PC-9 (cell line): Measurements from ENCODE around the gene SHISAL2A. TPM values are rescaled to one million over a fixed set of nuclear protein-coding genes. Genes with fewer than 3 reads are reported as not detected.

Experiments used
- BruUV-seq: library from RNA; stranded (reverse); fragments of 400-500 nt; replicated peaks from 2 replicates; lab custom pipeline; 2021; lab: Mats Ljungman, UMichigan
- CTCF ChIA-PET: fragments of 300-600 bp; sonication (Branson Sonifier 250); formaldehyde crosslinking; loops from one replicate; lab custom pipeline; 2022; ENCODE audit warnings: antibody characterized with exemption; lab: Charles Lee
- POLR2A ChIA-PET: fragments of 300-600 bp; sonication (Branson Sonifier 250); formaldehyde crosslinking; loops from one replicate; lab custom pipeline; 2022; ENCODE audit warnings: antibody characterized with exemption; ENCODE audit not compliant: unreplicated experiment; lab: Charles Lee
- DNase-seq, 2 experiments: peaks; one replicate each; pipeline versions ENCODE4 v3.0.0 to v3.0.0-alpha.2; 2015 to 2022; ENCODE audit warnings: mixed read lengths in 1 of 2
- H2AFZ ChIP-seq: fragments of 200-600 bp; sonication (generic); 2 replicates; pipeline ENCODE4 v1.8.1; 2017; ENCODE audit warnings: antibody characterized with exemption
- H3F3A ChIP-seq: fragments of 200-600 bp; sonication (generic); 2 replicates; pipeline ENCODE4 v1.8.1; 2017; ENCODE audit warnings: antibody characterized with exemption, mild to moderate bottlenecking, low read depth; ENCODE audit not compliant: insufficient read depth
- H3K27ac ChIP-seq: fragments of 200-600 bp; sonication (generic); 2 replicates; pipeline ENCODE4 v1.6.1; 2016; ENCODE audit warnings: mixed run types
- H3K27me3 ChIP-seq: fragments of 200-600 bp; sonication (generic); 2 replicates; pipeline ENCODE4 v1.6.1; 2016; ENCODE audit warnings: low read depth, mixed run types; ENCODE audit not compliant: insufficient read depth
- H3K36me3 ChIP-seq: fragments of 200-600 bp; sonication (generic); 2 replicates; pipeline ENCODE4 v1.6.1; 2016; ENCODE audit warnings: low read depth, mixed run types
- H3K4me1 ChIP-seq: fragments of 200-600 bp; sonication (generic); replicated peaks from 2 replicates; pipeline ENCODE4 v1.6.1; 2016; ENCODE audit warnings: mixed run types; ENCODE audit not compliant: insufficient read depth
- H3K4me2 ChIP-seq: fragments of 200-600 bp; sonication (generic); 2 replicates; pipeline ENCODE4 v1.6.1; 2017; ENCODE audit warnings: mixed run types
- H3K4me3 ChIP-seq: fragments of 200-600 bp; sonication (generic); 2 replicates; pipeline ENCODE4 v1.6.1; 2016; ENCODE audit warnings: mixed run types
- H3K79me2 ChIP-seq: fragments of 200-600 bp; sonication (generic); 2 replicates; pipeline ENCODE4 v1.6.1; 2017; ENCODE audit warnings: low read depth, mixed run types
- H3K9me2 ChIP-seq: fragments of 200-600 bp; sonication (generic); 2 replicates; pipeline ENCODE4 v1.8.1; 2017; ENCODE audit warnings: mild to moderate bottlenecking; ENCODE audit not compliant: insufficient read depth
- H3K9me3 ChIP-seq: fragments of 200-600 bp; sonication (generic); 2 replicates; pipeline ENCODE4 v1.8.1; 2016; ENCODE audit warnings: low read depth; ENCODE audit not compliant: insufficient read depth
- H4K20me1 ChIP-seq: fragments of 200-600 bp; sonication (generic); 2 replicates; pipeline ENCODE4 v1.8.1; 2017; ENCODE audit not compliant: insufficient read depth
- EZH2 ChIP-seq: fragments of 200-600 bp; sonication (generic); IDR thresholded peaks from 2 replicates; pipeline ENCODE4 v1.8.0; 2017; ENCODE audit warnings: antibody characterized with exemption, low read depth
- intact Hi-C: fragments of 100-400 bp; cut with micrococcal nuclease; formaldehyde crosslinking; loops from one replicate; pipeline ENCODE4 v1.10.0; 2022; ENCODE audit not compliant: unreplicated experiment
- total RNA-seq: library from RNA; stranded (reverse); gene quantifications from 2 replicates; pipeline ENCODE4 v1.2.3, GENCODE V29; 2021
- TF ChIP-seq, protein P1 (sequence below): fragments of 200-600 bp; sonication (generic); conservative IDR thresholded peaks from 2 replicates; pipeline ENCODE4 v1.6.1; 2017; ENCODE audit warnings: mixed run types, antibody characterized with exemption, mild to moderate bottlenecking, moderate library complexity

SHISAL2A gene
- total RNA-seq, 1 experiment from 2014 or later, result not detected

DNA sequence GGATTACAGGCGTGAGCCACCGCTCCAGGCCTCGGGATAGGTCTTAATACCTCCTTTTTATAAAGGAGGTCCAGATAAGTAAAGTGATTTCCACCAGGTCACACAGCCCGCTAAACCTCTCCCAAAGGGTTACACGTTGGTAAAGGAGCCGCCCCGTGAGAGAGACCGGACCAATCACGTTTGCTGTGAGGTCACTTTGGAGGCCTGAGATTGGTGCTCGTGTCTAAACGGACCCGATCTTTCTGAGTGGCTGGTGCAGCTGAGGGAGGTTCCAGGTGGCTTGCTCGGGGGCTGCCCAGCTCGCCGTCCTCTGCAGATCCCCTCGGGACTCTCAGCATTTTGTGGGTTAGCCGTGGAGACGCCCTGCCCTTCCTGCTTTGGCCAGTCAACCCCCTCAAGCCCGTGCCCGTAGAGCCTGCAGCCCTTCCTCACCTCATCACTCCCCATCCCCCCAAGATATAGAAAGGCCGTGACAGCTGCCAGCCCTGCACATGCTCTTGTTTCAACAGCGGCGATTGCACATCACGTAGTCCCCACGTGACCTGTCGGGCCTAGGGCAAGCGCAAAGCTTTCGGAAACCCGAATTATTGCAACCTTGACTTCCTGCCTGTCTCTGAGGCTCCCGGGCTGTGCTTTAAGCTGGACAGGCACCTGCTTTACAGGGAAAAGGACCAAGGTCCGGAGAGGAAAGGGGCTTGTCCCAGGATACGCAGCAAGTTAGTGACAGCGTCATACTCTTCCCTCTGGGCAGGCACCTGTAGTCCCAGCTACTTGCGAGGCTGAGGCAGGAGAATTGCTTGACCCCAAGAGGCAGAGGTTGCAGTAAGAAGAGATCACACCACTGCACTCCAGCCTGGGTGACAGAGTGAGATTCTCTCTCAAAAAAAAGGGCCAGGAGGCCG, 70.2 kb downstream of the SHISAL2A start:
- no peak for TF ChIP-seq EZH2
- TF ChIP-seq, protein P1, sequence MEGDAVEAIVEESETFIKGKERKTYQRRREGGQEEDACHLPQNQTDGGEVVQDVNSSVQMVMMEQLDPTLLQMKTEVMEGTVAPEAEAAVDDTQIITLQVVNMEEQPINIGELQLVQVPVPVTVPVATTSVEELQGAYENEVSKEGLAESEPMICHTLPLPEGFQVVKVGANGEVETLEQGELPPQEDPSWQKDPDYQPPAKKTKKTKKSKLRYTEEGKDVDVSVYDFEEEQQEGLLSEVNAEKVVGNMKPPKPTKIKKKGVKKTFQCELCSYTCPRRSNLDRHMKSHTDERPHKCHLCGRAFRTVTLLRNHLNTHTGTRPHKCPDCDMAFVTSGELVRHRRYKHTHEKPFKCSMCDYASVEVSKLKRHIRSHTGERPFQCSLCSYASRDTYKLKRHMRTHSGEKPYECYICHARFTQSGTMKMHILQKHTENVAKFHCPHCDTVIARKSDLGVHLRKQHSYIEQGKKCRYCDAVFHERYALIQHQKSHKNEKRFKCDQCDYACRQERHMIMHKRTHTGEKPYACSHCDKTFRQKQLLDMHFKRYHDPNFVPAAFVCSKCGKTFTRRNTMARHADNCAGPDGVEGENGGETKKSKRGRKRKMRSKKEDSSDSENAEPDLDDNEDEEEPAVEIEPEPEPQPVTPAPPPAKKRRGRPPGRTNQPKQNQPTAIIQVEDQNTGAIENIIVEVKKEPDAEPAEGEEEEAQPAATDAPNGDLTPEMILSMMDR, result no peak
- H3K79me2 ChIP-seq, result no peaks in the 10 kb centered on the region
- H3K4me1 ChIP-seq, result peaks cover 30% of the 10 kb centered on the region
- H4K20me1 ChIP-seq, result no peaks in the 10 kb centered on the region
- BruUV-seq, result no TSS peak
- no peaks in the 10 kb centered on the region for H3K36me3 ChIP-seq
- H3K27me3 ChIP-seq, result no peaks in the 10 kb centered on the region
- intact Hi-C loops, result loop anchor here (5.0 kb wide), 3 partner anchors 124 to 534 kb away; partner anchors contain the start of genes ECHDC2 and MAGOH
- peak; percentile 46 to 72 for DNase-seq
- H3F3A ChIP-seq, result peaks cover 13% of the 10 kb centered on the region
- peak overlapping the region; percentile 46; the same call in 1 of the 2 replicates for H3K4me3 ChIP-seq
- no peaks in the 10 kb centered on the region for H3K9me3 ChIP-seq
- ChIA-PET CTCF (interaction anchor here (0.5 kb wide), 1 partner anchor 473 kb away, joined by 6 read pairs; no protein-coding TSS in a partner anchor), POLR2A (no interaction called here)
- H3K4me2 ChIP-seq, result peak overlapping the region; percentile 52; the same call in 1 of the 2 replicates
- H2AFZ ChIP-seq, result peak overlapping the region; percentile 59
- H3K9me2 ChIP-seq, result no peaks in the 10 kb centered on the region
- H3K27ac ChIP-seq, result no peak overlapping the region

DNA sequence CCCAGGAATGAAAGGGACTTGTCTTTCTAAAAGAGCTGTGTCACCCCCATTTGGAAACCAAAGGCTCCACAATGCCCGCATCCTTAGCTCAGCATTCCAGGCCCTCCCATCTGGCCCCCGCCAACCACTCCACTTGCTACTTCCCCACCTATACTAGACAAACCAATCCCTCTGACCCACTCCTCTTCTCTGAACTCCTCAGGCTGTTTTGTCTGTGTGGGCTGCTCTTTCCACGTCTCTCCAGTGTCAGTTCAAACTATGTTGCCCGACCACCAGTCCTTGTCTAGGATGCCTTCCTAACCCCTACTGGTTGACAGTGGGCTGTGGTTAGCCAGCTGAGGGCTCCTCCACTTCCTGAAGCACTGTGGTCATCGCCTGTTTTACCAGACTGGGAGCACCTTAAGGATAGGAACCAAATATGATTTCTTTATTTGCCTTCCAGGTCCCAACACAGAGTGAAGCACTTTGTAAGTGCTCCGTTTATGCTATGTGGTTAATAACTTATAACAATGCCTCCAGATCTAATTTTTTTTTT, 73.2 kb downstream of the SHISAL2A start:
- ChIA-PET CTCF (no interaction called here), POLR2A (no interaction called here)
- peak overlapping the region; percentile 63; the same call in 1 of the 2 replicates for H3K4me2 ChIP-seq
- peaks cover 17% of the 10 kb centered on the region; the same call in 1 of the 2 replicates for H3F3A ChIP-seq
- H3K4me3 ChIP-seq, result no peak overlapping the region
- no peak overlapping the region for H2AFZ ChIP-seq
- H3K9me3 ChIP-seq, result no peaks in the 10 kb centered on the region
- H3K27me3 ChIP-seq, result no peaks in the 10 kb centered on the region
- intact Hi-C loops, result no loop called here
- no TSS peak for BruUV-seq
- H3K27ac ChIP-seq, result no peak overlapping the region
- H4K20me1 ChIP-seq, result no peaks in the 10 kb centered on the region
- no peaks in the 10 kb centered on the region for H3K9me2 ChIP-seq
- no peaks in the 10 kb centered on the region for H3K79me2 ChIP-seq
- peaks cover 29% of the 10 kb centered on the region for H3K4me1 ChIP-seq
- TF ChIP-seq, protein P1, result no peak
- no peak for TF ChIP-seq EZH2
- no peaks in the 10 kb centered on the region for H3K36me3 ChIP-seq
- DNase-seq, result no peak

Other genes starting within 250 kb of the SHISAL2A start
- 17.6 and 21.2 TPM in 2 replicates for gene ORC1, start 228.7 kb upstream of the SHISAL2A start, total RNA-seq
- 57.2 and 59.2 TPM in 2 replicates for gene PRPF38A, start 228.6 kb upstream of the SHISAL2A start, total RNA-seq
- 76.8 and 78.3 TPM in 2 replicates for gene TUT4, start 80.1 kb upstream of the SHISAL2A start, total RNA-seq
- gene GPX7, start 30.8 kb upstream of the SHISAL2A start, total RNA-seq, result 0.43 TPM in 1 of 2 replicates, not detected in the other
- 19.8 and 20.7 TPM in 2 replicates for gene COA7, start 65.2 kb downstream of the SHISAL2A start, total RNA-seq
- 18.6 and 21.4 TPM in 2 replicates for gene ZYG11B, start 93.3 kb downstream of the SHISAL2A start, total RNA-seq
- 9.7 and 11.5 TPM in 2 replicates for gene ZYG11A, start 209.6 kb downstream of the SHISAL2A start, total RNA-seq